ENCODE measurements around the gene MYO1G. TPM values are rescaled to one million over a fixed set of nuclear protein-coding genes. Genes with fewer than 3 reads are reported as not detected.

The MYO1G gene
- not detected in 2 replicates for total RNA-seq

DNA sequence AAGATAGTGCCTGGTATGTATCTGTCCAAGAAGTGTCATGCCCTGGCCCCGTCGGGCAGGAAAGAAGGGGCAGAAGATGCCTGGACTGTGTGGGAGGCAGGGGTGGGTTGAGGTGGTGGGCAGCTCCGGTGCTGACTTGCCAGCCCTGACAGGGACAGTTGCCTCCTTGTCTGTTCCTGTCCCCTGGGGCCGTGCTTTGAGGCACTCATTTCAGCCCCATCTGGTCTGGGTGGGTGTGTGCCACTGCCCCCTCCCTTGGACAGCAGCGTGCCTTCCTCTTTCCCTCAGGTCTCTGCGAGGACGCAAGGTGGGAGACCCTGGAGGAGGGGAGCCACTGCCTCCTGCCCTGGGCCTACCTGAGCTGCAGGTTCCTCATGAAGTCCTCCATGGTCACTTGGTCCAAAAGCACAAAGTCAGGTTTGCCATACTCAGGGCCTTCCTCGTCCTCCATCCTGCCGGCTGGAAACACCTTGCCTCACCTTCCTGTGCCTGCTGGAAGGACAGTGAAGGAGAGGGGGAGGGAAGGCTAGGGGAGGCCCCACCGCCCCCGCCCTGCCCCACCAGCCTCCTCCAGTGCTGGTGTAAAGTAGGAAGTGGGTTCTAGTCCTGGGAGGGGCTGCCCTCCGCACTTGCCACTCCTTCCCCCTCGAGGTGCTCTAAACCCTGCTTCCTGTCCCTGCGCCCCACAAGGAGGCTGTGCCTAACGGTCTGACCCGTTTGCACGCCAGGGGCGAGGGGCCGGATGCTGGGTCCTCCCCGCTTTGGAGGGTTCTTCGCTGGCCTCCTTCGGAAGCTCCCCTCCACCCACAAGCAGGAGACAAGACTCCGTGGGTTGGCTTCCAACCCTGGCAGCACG is at the start of gene MYO1G:
Gene MYO1G, minus strand, starts transcription at position 505 of the 856 bp plus-strand sequence. Its CDS starts 54 bp downstream, at position 451.

DNA sequence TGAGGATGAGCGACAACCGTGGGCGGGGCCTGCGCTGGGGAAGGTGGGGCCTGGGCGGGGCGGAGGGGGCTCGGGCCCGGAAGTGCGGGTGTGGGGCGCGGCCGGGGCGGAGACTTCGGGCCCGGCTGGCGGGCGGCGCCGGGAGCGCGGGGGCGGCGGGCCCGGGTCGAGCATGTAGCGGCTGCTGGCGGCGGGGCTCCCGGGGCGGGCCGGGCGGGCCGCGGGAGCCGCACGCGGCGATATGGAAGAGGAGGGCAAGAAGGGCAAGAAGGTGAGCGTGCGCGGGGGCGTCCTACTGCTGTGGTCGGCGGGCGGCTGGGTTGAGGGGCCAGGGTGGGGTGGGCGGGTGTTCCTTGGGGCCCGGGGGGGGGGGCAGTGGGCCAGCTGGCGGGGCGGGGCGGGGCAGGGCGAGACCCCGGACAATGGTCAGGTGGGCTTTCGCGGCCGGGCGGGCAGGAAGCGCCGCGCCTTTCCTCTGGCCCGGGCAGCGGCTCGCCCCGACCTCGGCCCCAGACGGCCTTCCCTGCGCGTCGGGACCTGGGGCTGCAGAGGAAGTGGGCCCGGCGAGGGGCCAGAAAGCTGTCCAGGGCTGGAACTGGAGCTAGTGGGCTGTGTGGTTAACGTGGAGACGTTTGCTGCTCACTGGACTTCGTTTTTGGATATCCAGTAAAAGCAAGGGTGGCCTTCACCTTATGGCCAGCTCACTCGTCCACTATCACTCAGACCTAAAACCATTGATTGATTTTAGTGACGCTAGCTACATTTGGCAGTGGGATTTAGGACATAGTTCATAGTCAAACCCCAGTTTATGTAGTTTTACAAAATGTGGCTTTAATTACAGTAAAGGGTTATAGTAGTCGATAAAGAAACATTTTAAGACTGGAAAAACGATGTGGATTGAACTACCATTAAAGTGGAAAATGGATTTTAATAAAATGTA is 21.5 kb upstream of the MYO1G start, which contains the start of gene CCM2:
Gene CCM2, plus strand, starts transcription at position 109 of the 940 bp plus-strand sequence. Its CDS starts 133 bp downstream, at position 242.

Other genes with a start within 250 kb of the MYO1G start
- gene ZMIZ2, start 230.2 kb downstream of the MYO1G start, total RNA-seq: 9.0 and 13.8 TPM in 2 replicates
- gene PPIA, start 182.3 kb downstream of the MYO1G start, total RNA-seq: 2,009 and 2,711 TPM in 2 replicates
- 51.5 and 98.6 TPM in 2 replicates for gene H2AZ2, start 130.9 kb downstream of the MYO1G start, total RNA-seq
- 7.4 and 8.4 TPM in 2 replicates for gene PURB, start 93.5 kb downstream of the MYO1G start, total RNA-seq
- 43.1 and 57.8 TPM in 2 replicates for gene CCM2, start 21.2 kb upstream of the MYO1G start, total RNA-seq
- 1.6 and 3.9 TPM in 2 replicates for gene NACAD, start 110.0 kb upstream of the MYO1G start, total RNA-seq
- gene TBRG4, start 132.7 kb upstream of the MYO1G start, total RNA-seq: 39.0 and 41.1 TPM in 2 replicates
- not detected in 2 replicates for gene RAMP3, start 178.8 kb upstream of the MYO1G start, total RNA-seq

All from pericardium fibroblast (primary cell).